Motor neuron (in vitro differentiated cells): Measurements from ENCODE around the gene SLC6A1. TPM values are rescaled to one million over a fixed set of nuclear protein-coding genes. Genes with fewer than 3 reads are reported as not detected.

Source experiments
- ATAC-seq, 8 experiments: fragments of 200-7000 bp; cut with Tn5 transposase; replicated peaks in 6 of 8; 2 replicates each; pipeline ENCODE4 v1.8.0; 2021; ENCODE audit warnings: mild to moderate bottlenecking in 8 of 8, moderate library complexity in 8 of 8
- H3K27ac ChIP-seq, 2 donors: fragments of 250-450 bp; sonication (Bioruptor Pico); 2 replicates each; pipeline ENCODE4 v1.9.0; 2021; ENCODE audit warnings: antibody characterized with exemption in 2 of 2, mild to moderate bottlenecking in 2 of 2, moderate library complexity in 1 of 2
- H3K4me1 ChIP-seq, 2 donors: fragments of 250-450 bp; sonication (Bioruptor Pico); replicated peaks in 1 of 2; 2 replicates each; pipeline ENCODE4 v1.6.1; 2021; ENCODE audit warnings: antibody characterized with exemption in 2 of 2, mild to moderate bottlenecking in 2 of 2, moderate library complexity in 1 of 2
- H3K4me3 ChIP-seq, 5 donors: fragments of 250-450 bp; sonication (Bioruptor Pico); 2 replicates each; pipeline ENCODE4 v1.9.0; 2021; ENCODE audit warnings: antibody characterized with exemption in 5 of 5, mild to moderate bottlenecking in 5 of 5, moderate library complexity in 4 of 5
- WGBS, 10 experiments: fragments of 450-650 bp; shearing (Covaris generic); methylation state at CpG; one replicate each; pipeline ENCODE4 v1.0.0; 2022; 5-methylcytosine and 5-hydroxymethylcytosine counted together
- in situ Hi-C, 9 experiments: fragments of 400-800 bp; cut with MboI; loops; one replicate each; pipeline ENCODE4 v1.15.0; 2021; ENCODE audit warnings: low sequenced_read_pairs in 9 of 9, low pct_unique_long_range_greater_than_20kb in 2 of 9; ENCODE audit not compliant: unreplicated experiment in 9 of 9
- total RNA-seq, 8 experiments: library from RNA; unstranded; fragments of 300-600 nt; gene quantifications; 2 replicates each; pipeline versions ENCODE4 v1.2.3 to v1.2.4, GENCODE V29; 2022

The SLC6A1 gene
- total RNA-seq, 8 experiments from 2014 or later = 0.50 to 80.6 (median 1.2) TPM

GRCh38 chr3:11001658-11002021, 9.1 kb downstream of the SLC6A1 start:
- no peak for ATAC-seq
- peaks cover 10 to 38% of the 10 kb centered on the region in 2 donors for H3K4me1 ChIP-seq
- in situ Hi-C loops = no loop called here
- no peak overlapping the region for H3K4me3 ChIP-seq
- no peak overlapping the region for H3K27ac ChIP-seq
- WGBS, 10 experiments = 60 to 100% (median 94%) methylated on average over 1 to 2 of the region's 3 CpGs; no CpG with 5 or more reads in 3 of the 10 experiments

DNA sequence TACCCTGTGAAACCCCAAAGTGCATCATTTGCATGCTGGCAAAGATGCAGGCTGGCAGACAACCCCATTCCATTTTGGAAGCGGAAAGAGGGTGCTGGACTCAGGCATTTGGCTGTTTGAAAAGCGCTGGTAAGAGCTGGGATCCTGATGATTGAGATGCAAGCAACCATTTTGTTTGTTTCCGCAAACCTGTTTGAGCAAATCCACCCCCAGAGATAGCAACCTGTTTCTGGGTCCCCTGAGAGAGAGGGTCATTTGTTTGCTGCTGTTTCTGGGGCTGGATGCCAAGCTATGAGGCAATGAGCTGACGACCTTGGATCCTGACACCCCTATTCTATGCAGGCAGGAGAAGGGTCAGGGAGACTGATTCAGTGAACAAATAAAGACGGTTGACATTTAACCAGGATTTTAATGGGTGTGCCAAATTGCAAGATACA, 9.8 kb downstream of the SLC6A1 start:
- Histone ChIP-seq H3K27ac (no peak overlapping the region), H3K4me3 (no peak overlapping the region), H3K4me1 (peaks cover 10 to 38% of the 10 kb centered on the region in 2 donors)
- ATAC-seq = no peak
- in situ Hi-C loops = no loop called here
- WGBS, 10 experiments = 0 to 100% (median 69%) methylated on average over 1 to 4 of the region's 5 CpGs; no CpG with 5 or more reads in 1 of the 10 experiments

DNA sequence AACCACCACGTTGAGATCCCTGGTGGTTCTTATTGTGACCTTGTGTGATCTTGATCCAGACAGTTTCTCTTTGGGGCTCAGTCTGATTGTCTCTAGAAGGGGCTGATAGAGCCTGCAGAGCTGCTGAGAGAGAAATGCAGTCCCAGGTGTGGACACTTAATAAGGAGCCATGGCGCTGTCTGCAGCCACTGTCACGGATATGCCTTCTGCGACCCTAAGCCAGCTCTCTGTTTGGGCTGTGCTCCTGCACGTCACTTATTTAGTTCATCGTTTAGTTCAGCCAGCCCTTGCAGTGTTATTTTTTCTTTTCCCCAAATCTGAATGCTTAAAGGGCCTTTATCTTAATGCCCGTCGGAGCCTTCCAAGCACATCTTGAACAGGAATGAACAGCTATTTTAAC, 12.0 kb downstream of the SLC6A1 start:
- no peak for ATAC-seq
- in situ Hi-C loops = no loop called here
- Histone ChIP-seq H3K4me3 (no peak overlapping the region), H3K4me1 (peaks cover 10 to 38% of the 10 kb centered on the region in 2 donors), H3K27ac (no peak overlapping the region)
- 25 to 85% (median 61%) methylated on average over 1 to 8 of the region's 8 CpGs; no CpG with 5 or more reads in 4 of the 10 experiments for WGBS, 10 experiments

- in situ Hi-C loops = no loop called here
- Histone ChIP-seq H3K4me1 (peaks cover 6 to 38% of the 10 kb centered on the region in 2 donors), H3K27ac (no peak overlapping the region), H3K4me3 (no peak overlapping the region)
- WGBS, 10 experiments = 26 to 100% (median 65%) methylated on average over 1 to 6 of the region's 6 CpGs; no CpG with 5 or more reads in 1 of the 10 experiments
- ATAC-seq = no peak
These were observed 13.2 kb downstream of the SLC6A1 start for GRCh38 chr3:11005686-11006256.

DNA sequence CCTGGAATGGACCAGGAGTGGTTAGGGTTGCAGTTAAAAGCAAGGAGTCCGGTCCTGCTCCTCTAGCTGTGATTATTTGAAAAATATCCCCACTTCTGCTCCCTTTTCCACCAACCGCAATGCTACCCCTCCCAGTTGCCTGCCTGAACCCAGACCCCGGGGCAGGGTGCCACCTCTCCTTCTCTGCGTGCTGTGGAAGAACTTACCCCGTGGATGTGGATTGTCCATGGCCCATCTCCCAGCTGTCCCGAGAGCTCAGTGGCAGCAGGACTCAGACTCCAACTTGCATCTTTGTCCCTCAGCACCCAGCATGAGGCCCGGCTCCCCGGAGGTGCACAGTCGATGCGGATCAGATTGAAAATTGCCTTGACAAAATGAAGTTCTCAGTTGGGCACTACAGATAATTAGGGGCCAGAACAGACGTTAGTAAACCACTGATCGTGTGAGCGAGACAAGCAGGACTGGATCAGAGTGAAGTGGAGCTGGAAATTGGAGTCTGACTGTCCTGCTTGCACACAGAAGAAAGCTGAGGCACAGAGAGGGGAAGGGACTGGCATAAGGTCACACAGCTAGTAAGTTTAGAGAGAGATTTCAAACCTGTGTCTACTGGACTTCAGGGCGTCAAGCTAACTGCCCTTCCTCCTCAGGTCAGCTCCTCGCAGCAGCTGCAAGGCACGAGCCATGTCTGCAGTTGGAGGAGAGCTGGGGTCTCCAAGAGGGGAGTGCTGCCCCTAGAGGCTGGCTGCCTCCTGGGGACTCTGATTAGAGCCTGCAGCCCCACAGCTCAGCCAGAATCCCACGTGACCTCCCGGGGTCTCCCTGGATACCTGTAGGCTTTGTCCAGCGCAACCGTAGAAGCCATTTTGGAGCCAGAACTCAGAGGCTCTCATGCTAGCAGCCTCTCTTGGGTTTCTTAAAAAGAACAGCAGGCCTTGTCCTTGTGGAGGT, 14.7 kb downstream of the SLC6A1 start:
- Histone ChIP-seq H3K4me1 (peaks cover 0 to 24% of the 10 kb centered on the region in 2 donors), H3K27ac (no peak overlapping the region), H3K4me3 (no peak overlapping the region)
- in situ Hi-C loops = no loop called here
- 7 to 85% (median 64%) methylated on average over 1 to 13 of the region's 20 CpGs; no CpG with 5 or more reads in 1 of the 10 experiments for WGBS, 10 experiments
- ATAC-seq = peak in 3 of 8 experiments; percentile 24 to 50 (median 32)

DNA sequence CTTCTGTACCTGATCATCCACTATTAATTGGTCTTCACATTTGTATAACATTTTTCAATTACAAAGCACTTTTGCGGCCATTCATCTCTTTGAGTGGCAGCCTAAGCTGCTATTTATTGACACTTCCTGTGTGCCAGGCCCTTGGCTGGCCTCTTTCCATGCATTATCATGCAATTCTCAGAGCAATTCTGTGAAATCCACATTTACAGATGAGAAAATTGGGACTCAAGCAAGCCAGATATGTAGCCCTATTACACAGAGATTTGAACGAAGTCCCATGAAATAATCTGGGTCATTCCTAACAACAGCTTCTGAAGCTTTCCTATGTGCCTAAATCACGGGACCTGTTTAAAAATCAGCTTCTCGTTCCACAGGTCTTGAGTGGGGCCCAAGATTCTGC, 17.4 kb downstream of the SLC6A1 start:
- in situ Hi-C loops = no loop called here
- no peak for ATAC-seq
- H3K4me1 ChIP-seq = peaks cover 0 to 7% of the 10 kb centered on the region in 2 donors
- no peak overlapping the region for H3K27ac ChIP-seq
- no peak overlapping the region for H3K4me3 ChIP-seq
- WGBS, 10 experiments = 7 to 80% (median 65%) methylated on average over 1 to 4 of the region's 4 CpGs; no CpG with 5 or more reads in 3 of the 10 experiments

- Histone ChIP-seq H3K4me3 (no peak overlapping the region), H3K27ac (no peak overlapping the region), H3K4me1 (peaks cover 0 to 7% of the 10 kb centered on the region in 2 donors)
- in situ Hi-C loops = no loop called here
- peak in 1 of 8 experiments; percentile 14 for ATAC-seq
- 33 to 100% (median 85%) methylated on average over 1 to 11 of the region's 15 CpGs; no CpG with 5 or more reads in 2 of the 10 experiments for WGBS, 10 experiments
These were observed 18.0 kb downstream of the SLC6A1 start for GRCh38 chr3:11010426-11011165.

DNA sequence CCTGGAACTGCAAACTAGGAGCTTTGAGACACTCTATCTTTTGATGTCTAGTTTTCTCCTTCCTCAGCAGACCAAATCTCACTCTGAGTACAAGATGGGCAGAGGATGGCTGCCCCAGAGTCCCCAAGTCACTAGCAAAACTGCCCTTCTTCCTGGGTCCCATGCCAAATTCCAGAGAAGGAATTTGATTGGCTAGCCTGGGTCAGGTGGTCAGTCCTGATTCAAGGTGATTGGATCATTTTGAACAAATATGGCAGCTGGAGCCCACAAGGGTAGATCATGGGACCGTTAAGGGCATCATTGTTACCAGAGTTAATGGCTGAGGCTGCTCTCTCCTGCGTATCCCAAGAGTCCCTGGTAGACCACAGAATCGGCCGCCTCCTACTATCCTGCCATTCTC, 21.7 kb downstream of the SLC6A1 start:
- no peak overlapping the region for H3K4me3 ChIP-seq
- H3K4me1 ChIP-seq = peaks cover 0 to 7% of the 10 kb centered on the region in 2 donors
- ATAC-seq = no peak
- H3K27ac ChIP-seq = no peak overlapping the region
- in situ Hi-C loops = no loop called here
- 20 to 83% (median 83%) methylated on average over 1 to 4 of the region's 4 CpGs; no CpG with 5 or more reads in 7 of the 10 experiments for WGBS, 10 experiments

GRCh38 chr3:11014752-11015151, 22.2 kb downstream of the SLC6A1 start:
- in situ Hi-C loops = no loop called here
- no peak for ATAC-seq
- WGBS, 10 experiments = 0 to 87% (median 17%) methylated on average over 1 to 9 of the region's 15 CpGs; no CpG with 5 or more reads in 3 of the 10 experiments
- Histone ChIP-seq H3K4me3 (no peak overlapping the region), H3K27ac (no peak overlapping the region), H3K4me1 (peaks cover 0 to 5% of the 10 kb centered on the region in 2 donors)

- in situ Hi-C loops = no loop called here
These were observed 22.8 kb downstream of the SLC6A1 start for GRCh38 chr3:11015369-11015768.

DNA sequence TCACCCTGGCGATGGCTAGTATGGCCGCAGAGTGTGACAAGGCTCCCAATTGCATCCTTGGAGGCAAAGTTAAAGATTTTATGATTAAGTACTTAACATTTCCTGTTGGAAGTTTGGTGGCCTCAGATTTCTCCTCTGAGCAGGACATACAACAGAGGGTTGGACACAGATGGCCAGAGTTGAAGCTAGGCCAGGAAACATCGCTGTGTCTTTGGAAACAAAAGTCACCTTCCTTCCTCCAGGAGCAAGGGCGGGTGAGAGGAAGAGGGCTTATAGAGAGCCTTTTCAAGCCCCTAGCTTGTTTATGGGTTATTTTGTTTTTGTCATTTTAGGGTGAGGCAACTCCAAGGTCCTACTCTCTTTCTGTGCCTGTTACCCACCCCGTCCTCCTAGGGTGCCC, 24.2 kb downstream of the SLC6A1 start:
- Histone ChIP-seq H3K27ac (no peak overlapping the region), H3K4me3 (no peak overlapping the region), H3K4me1 (no peaks in the 10 kb centered on the region)
- in situ Hi-C loops = no loop called here
- no peak for ATAC-seq
- WGBS, 10 experiments = 20 to 84% (median 33%) methylated on average over 1 to 3 of the region's 5 CpGs; no CpG with 5 or more reads in 5 of the 10 experiments

More at GRCh38 chr3:11015369-11015768, 22.8 kb downstream of the SLC6A1 start:
- WGBS, 10 experiments = 0 to 86% (median 57%) methylated on average over 1 to 14 of the region's 16 CpGs; no CpG with 5 or more reads in 4 of the 10 experiments
- no peak overlapping the region for H3K27ac ChIP-seq
- no peaks in the 10 kb centered on the region for H3K4me1 ChIP-seq
- no peak for ATAC-seq
- no peak overlapping the region for H3K4me3 ChIP-seq

DNA sequence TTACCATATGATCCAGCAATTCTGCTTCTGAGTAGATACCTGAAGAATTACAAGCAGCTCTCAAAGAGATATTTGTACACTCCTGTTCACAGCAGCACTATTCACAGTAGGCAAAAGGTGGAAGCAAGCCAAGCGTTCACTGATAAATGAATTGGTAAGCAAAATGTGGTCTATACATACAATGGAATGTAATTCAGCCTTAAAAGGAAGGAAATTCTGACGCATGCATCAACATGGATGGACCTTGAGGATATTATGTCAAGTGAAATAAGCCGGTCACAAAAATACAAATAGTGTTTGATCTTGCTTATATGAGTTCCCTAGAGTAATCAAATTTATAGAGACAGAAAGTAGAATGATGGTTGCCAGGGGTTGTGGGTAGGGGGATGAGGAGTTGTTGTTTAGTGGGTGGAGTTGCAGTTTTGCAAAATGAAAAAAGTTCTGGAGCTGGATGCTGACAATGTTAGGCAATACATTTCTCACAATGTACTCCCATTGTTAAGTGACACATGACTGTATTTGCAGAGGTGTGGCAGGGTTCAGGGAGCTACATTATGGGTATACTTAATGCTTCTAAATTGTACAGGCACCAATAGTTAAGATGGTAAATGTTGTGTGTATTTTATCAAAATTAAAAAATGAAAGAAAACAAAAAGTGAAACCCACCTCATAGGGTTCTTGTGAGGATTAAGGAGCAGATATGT, 26.7 kb downstream of the SLC6A1 start:
- peak in 2 of 8 experiments; percentile 74 to 86 for ATAC-seq
- in situ Hi-C loops = no loop called here
- WGBS, 10 experiments = 0 to 100% (median 85%) methylated on average over 1 to 3 of the region's 3 CpGs; no CpG with 5 or more reads in 2 of the 10 experiments
- Histone ChIP-seq H3K4me1 (no peaks in the 10 kb centered on the region), H3K27ac (no peak overlapping the region), H3K4me3 (no peak overlapping the region)
